ENCODE data around the gene LHFPL5.

Gene LHFPL5

GRCh38 chr6:35794536-35795452 is 10.4 kb upstream of the LHFPL5 start:
- DNase-seq, result no peak

GRCh38 chr6:35795453-35796071 is 9.6 kb upstream of the LHFPL5 start:
- no peak for DNase-seq

GRCh38 chr6:35796236-35796635 is 8.9 kb upstream of the LHFPL5 start:
- DNase-seq, result no peak

DNA sequence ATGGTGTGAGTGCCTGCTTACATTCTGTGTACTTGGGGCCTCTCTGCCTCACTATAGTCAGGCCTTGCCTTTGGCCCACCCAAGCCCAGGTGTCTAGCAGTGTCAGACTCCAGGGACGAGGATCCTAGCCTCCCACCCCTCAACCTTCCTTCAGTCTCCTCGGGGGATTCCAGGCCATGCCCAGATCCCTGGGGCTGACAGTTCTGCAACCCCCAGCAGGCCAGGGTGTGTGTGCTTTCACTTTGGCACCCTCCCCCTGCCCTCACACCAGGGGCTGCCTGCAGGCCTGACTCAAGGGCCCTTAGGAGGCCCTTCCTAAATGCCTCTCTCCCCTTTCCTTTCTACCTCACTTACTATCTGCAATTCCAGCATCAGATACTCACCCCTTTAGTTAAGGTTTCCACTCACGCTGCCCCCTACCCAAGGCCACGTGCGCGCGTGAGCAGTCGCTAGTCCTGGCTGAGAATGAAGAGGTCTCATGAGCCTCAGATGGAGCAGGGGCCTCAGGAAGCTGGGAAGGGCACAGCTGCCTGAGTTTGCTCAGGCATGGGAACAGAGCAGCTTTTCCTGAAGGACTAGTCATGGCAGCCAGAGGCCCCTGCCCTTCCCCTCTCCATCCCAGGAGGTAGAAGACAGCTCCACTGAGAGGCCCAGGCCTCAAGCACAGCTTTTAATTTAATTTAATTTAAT is 7.2 kb upstream of the LHFPL5 start:
- no peak for DNase-seq

GRCh38 chr6:35798706-35799105 is 6.4 kb upstream of the LHFPL5 start:
- no peak for DNase-seq

- no peak for DNase-seq
Measured at GRCh38 chr6:35801148-35801547, 4.0 kb upstream of the LHFPL5 start.

DNA sequence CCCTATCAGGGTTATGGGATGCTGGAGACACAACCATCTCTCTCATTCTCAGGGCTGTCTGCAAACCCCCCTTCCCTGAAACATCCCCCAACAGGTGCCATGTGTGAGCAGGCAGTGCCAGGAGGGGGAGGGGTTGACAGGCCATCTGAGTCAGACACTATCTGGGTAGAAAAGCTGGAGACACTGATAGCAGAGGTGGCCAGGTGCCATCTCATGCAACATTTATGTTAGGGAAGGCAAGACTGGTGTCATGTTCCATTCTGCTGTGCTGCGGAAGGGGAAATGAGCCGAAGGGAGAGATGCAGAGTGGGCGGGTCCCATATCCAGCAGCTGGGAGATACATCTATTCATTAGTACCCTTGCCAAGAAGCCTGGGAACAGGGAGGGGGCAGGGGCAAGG is 3.5 kb downstream of the LHFPL5 start:
- no peak for DNase-seq

DNA sequence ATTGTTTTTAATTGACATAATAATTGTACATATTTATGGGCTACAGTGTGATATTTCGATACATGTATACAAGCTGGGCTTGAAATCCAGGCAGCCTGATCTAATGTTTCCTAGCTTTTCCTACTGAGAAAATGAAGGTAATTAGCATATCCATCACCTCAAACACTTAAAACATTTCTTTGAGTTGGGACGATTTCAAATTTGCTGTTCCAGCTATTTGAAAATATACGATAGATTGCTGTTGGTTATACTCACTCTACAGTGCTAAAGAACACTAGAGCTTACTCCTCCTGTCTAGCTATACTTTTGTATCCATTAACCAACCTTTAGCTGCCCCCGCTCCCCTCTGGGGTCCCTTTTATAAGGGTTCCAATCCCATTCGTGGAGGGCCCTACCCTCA is 4.7 kb downstream of the LHFPL5 start:
- no peak for DNase-seq

DNA sequence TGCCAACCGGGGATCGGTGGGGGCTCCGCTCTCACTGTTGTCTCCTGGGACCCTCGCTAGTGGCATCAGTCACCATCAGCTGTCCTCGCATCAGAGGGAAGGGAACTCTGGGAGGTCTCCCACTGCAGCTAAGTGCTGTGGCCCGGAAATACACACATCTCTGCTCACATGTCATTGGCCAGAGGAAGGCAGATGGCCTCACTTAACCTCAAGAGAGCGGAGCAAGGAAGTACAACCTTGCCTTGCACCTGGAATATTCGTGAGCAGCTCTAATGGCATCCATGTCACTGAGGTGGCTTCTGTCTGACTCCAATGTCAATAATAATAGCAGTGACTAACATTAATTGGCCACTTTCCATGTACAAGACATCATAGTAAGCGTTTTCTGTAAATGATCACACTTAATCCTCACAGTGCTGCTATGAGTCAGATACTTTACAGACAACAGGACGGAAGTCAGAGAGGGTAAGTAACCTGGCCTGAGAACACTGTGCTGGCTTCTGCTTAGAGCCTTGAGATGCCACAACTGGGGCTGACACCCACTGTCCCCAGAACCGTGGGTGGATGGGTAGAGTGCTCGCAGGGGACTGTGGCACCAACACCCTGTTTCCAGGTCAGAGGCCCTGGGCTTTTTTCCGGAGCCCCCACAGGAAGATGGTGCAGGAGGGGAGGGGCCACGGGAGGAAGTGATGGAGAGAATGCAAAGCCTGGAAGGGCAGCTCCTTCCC is 6.0 kb downstream of the LHFPL5 start:
- no peak for DNase-seq

DNA sequence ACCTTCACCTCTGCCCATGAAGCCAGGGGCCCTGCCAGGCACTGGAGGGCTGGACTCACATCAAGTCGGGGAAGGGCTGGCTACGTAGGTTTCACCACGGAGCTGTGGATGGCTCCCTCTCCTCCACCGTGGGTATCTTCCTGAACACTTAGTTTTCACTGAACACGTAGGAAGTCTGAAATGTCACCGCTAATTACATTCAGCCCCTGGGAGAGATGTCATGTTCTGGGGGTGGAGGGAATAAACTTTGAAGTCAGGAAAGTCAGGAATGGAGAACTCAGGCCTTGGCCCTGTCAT is 6.5 kb downstream of the LHFPL5 start:
- DNase-seq, result no peak

GRCh38 chr6:35817515-35817914 is 12.4 kb downstream of the LHFPL5 start:
- no peak for DNase-seq

- no peak for DNase-seq
Measured at GRCh38 chr6:35823601-35824000, 18.4 kb downstream of the LHFPL5 start.

DNA sequence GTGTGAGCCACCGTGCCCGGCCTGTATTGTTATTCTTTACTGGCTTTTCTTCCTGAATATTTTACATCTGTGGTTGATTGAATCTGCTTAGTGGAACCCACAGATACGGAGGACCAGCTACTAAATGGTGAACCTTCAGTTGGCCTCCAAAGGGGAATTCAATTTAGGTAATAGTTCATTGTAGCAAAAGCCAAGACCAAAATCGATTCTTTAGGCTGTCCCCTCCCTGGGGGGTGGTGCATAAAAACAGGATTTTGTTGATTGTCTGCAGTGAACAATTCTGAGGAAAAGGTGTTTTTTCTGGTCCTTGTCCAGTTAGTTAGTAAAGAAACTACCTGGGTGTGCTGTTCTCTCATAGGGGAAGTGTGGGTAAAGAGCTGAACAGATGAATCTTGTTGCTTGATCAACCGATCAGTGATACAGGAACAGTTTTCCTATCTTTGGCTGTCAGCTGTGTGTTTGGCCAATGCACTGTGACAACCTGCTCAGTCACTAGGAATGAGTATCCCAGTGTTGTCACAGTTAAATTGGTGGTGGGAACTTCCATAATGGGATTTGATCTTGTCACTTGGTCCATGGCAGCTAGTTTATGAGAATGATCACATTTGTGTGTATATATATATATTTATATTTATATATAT is 19.5 kb downstream of the LHFPL5 start:
- no peak for DNase-seq

- DNase-seq, result no peak
Measured at GRCh38 chr6:35829306-35829705, 24.2 kb downstream of the LHFPL5 start.

DNA sequence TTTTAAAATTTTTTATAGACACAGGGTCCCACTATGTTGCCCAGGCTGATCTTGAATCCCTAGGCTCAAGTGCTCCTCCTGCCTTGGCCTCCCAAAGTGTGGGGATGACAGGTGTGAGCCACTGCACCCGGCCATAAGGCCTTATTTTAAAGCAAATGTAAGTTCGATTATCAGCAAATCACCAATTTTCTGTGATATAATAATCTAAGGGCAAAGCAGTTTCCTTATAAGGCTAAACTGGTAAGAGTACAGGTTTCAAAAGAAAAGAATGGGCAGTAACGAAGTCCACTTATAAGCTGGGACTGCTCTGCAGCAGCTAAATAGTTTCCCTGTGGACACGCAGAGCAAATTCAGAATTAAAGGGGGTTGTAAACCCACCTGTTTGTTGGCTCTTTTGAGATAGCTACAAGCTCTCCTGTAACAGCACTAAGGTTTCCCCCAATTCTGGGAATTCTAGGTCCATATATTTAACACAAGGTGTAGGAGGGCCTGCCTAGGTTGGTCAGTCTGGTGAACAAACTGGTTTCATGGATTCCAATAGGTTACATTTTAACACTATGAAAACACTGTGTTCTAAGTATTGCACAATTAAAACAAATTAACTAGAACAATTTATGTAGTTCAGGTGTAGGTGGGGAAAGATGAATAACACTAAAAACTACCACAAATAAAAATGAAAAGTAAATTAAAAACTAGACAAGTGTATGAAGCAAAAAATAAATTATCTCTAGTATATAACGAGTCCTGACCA is 26.3 kb downstream of the LHFPL5 start:
- no peak for DNase-seq

GRCh38 chr6:35833536-35833935 is 28.4 kb downstream of the LHFPL5 start:
- no peak for DNase-seq

GRCh38 chr6:35839019-35839418 is 33.9 kb downstream of the LHFPL5 start:
- DNase-seq, result no peak

DNA sequence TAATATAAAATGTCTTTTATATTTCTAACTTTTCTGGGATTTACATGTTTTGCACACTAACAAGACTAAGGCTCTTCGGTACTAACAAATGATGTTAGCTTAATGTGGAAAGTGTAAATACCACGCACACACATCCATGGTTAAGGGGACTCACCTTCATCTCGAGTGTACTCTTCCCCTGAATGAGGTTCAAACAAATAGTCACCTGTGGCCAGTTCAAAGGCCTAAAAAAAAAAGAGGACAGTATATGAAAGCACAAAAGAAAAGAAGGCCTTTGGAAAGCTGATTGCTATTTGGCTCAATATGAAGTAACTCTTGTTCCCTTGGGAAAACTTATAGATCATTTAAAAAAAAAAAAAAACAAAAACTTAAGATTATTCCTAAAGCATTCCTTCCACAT is 37.2 kb downstream of the LHFPL5 start:
- DNase-seq, result no peak

DNA sequence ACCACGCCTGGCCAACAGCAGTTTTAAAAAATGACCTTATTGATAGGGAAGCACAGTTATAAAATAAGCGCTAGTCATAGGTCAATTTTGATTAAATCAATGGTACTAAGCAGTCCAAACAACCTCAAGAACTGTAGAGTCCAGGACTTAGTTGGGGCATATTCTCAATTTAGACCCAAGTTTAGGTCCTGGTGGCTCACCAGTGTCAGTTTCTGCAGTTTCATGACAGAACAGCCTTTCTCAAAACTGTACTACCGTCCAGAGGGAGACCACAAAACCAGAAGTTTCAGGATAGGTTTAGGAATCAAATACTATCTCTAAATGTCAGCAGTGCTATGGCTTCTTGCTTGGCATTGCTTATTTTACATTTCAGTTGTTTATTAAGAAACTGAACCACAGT is 39.1 kb downstream of the LHFPL5 start:
- no peak for DNase-seq

- DNase-seq, result no peak
Measured at GRCh38 chr6:35850208-35850607, 45.1 kb downstream of the LHFPL5 start.

GRCh38 chr6:35852994-35853393 is 47.8 kb downstream of the LHFPL5 start:
- DNase-seq, result no peak

DNA sequence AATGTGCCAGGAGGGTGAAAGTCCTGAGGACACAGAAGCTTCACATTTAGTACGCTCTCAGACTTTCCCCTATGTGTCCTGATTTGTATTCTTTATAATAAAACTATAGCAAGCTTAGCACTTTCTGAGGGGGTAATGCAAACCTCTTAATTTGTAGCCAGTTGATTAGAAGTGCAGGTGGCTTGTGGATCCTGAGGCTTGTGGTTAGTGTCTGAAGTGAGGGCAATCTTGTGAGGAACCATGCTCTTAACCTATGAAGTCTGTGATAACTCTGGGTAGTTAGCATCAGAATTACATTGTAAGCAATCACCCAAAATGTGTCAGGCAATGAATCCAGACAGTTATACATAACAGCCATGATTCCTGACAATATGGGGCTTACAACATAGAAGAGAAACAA is 51.1 kb downstream of the LHFPL5 start:
- no peak for DNase-seq
